ENCODE results near the gene CENPF. TPM values are rescaled to one million over a fixed set of nuclear protein-coding genes. Genes with fewer than 3 reads are reported as not detected.
A peak's percentile ranks its signal among the peaks of the same experiment; 100 is the strongest.
"Not testable (repeated sequence)": the region's sequence is repeated elsewhere in the genome, so short reads cannot be mapped to it uniquely, and the experiment has no call there.

Gene CENPF
- total and polyA plus RNA-seq, 9 of the 15 experiments (the other 6 are each of a cell fraction or from before 2014, with no cell fraction given) = 50.6 to 180 (median 98.3) TPM

DNA sequence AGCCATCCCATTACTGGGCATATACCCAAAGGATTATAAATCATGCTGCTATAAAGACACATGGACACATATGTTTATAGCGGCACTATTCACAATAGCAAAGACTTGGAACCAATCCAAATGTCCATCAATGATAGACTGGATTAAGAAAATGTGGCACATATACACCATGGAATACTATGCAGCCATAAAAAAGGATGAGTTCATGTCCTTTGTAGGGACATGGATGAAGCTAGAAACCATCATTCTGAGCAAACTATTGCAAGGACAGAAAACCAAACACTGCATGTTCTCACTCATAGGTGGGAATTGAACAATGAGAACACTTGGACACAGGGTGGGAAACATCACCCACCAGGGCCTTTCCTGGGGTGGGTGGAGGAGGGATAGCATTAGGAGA is 72.5 kb downstream of the CENPF start:
- H3K4me3 ChIP-seq; H3K9ac ChIP-seq (ENCODE audit: insufficient read depth in 1 of 2, low read depth in 2 of 2, low read length in 2 of 2); CTCF ChIA-PET (ENCODE audit: low intra/inter-chr PET ratio); BruUV-seq (replicated peaks); H3K9me1 ChIP-seq (ENCODE audit: control insufficient read depth, insufficient read depth, low read length); H3K79me2 ChIP-seq (ENCODE audit: control insufficient read depth, insufficient read depth, low read length); in situ Hi-C loops (cut with MboI); ATAC-seq; H3K4me1 ChIP-seq (replicated peaks in 1 of 2; ENCODE audit: control insufficient read depth in 2 of 2, insufficient read depth in 2 of 2, low read length in 2 of 2); H4K20me1 ChIP-seq (replicated peaks; ENCODE audit: control insufficient read depth, insufficient read depth, low read length); H3K4me2 ChIP-seq (ENCODE audit: insufficient read depth, low read length); POLR2A ChIA-PET; H3K9me3 ChIP-seq (replicated peaks; ENCODE audit: control insufficient read depth, insufficient read depth, low read depth, low read length); FAIRE-seq; H2AFZ ChIP-seq (ENCODE audit: low read depth, low read length); intact Hi-C loops (cut with micrococcal nuclease); DNase-seq (ENCODE audit: extremely low read depth in 1 of 4, low spot score in 3 of 4); H3K27ac ChIP-seq (ENCODE audit: extremely low read depth, low read depth, low read length); H3K27me3 ChIP-seq (ENCODE audit: control insufficient read depth in 2 of 2, insufficient read depth in 2 of 2, low read length in 2 of 2): not testable (repeated sequence)
- 80% methylated on average over 1 of the region's 1 CpG for WGBS (ENCODE audit: insufficient coverage, low coverage, missing lambda C conversion rate)
- peaks cover 15% of the 10 kb centered on the region; the same call in 1 of the 3 replicates for H3K36me3 ChIP-seq (ENCODE audit: control insufficient read depth, insufficient read depth, low read length)

DNA sequence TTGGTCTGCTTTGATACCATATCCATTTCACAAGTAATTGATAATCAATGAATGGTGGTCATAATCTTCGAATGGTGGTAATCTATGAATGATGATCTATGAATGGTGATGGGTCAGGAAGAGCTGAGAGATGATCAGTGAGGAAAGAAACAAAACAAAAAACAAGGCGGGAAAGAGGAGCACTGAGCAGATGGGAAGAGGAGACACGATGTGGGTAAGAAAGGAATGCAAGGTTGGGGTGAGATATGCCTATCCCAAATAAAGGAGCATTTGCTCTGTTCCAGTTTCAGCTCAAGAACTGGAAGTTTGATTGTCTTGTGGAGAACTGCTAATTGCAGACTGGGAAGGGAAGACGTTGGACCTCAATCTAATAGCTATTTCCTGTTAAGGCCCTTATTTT is 73.8 kb downstream of the CENPF start:
- H3K36me3 ChIP-seq (ENCODE audit: control insufficient read depth, insufficient read depth, low read length) = 0 out of 3 replicates have a peak, but pooled peaks cover 4% of the 10 kb centered on the region
- no peak overlapping the region for H2AFZ ChIP-seq (ENCODE audit: low read depth, low read length)
- DNase-seq (ENCODE audit: extremely low read depth in 1 of 4, low spot score in 3 of 4) (no peak), FAIRE-seq (peak; percentile 71), ATAC-seq (no peak)
- ChIA-PET POLR2A (no interaction called here), CTCF (ENCODE audit: low intra/inter-chr PET ratio) (no interaction called here)
- H3K9ac ChIP-seq (ENCODE audit: insufficient read depth in 1 of 2, low read depth in 2 of 2, low read length in 2 of 2) = no peak overlapping the region
- no peak overlapping the region for H3K4me2 ChIP-seq (ENCODE audit: insufficient read depth, low read length)
- no TSS peak for BruUV-seq (replicated peaks)
- WGBS (ENCODE audit: insufficient coverage, low coverage, missing lambda C conversion rate) = 13% methylated on average over 4 of the region's 4 CpGs
- H3K9me1 ChIP-seq (ENCODE audit: control insufficient read depth, insufficient read depth, low read length) = no peaks in the 10 kb centered on the region
- H3K27me3 ChIP-seq (ENCODE audit: control insufficient read depth in 2 of 2, insufficient read depth in 2 of 2, low read length in 2 of 2) = no peaks in the 10 kb centered on the region
- no peaks in the 10 kb centered on the region for H3K79me2 ChIP-seq (ENCODE audit: control insufficient read depth, insufficient read depth, low read length)
- H3K9me3 ChIP-seq (replicated peaks; ENCODE audit: control insufficient read depth, insufficient read depth, low read depth, low read length) = no peaks in the 10 kb centered on the region
- TF ChIP-seq, protein P1, sequence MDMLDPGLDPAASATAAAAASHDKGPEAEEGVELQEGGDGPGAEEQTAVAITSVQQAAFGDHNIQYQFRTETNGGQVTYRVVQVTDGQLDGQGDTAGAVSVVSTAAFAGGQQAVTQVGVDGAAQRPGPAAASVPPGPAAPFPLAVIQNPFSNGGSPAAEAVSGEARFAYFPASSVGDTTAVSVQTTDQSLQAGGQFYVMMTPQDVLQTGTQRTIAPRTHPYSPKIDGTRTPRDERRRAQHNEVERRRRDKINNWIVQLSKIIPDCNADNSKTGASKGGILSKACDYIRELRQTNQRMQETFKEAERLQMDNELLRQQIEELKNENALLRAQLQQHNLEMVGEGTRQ (CRISPR knock-in tag; IDR thresholded peaks at IDR 0.05) = no peak
- peak; percentile 60 for TF ChIP-seq ZNF324 (CRISPR knock-in tag; IDR thresholded peaks at IDR 0.05)
- H3K4me1 ChIP-seq (replicated peaks in 1 of 2; ENCODE audit: control insufficient read depth in 2 of 2, insufficient read depth in 2 of 2, low read length in 2 of 2) = no peaks in the 10 kb centered on the region
- intact Hi-C loops (cut with micrococcal nuclease) = no loop called here
- in situ Hi-C loops (cut with MboI) = no loop called here
- H3K4me3 ChIP-seq = no peak overlapping the region
- no peak overlapping the region for H3K27ac ChIP-seq (ENCODE audit: extremely low read depth, low read depth, low read length)
- H4K20me1 ChIP-seq (replicated peaks; ENCODE audit: control insufficient read depth, insufficient read depth, low read length) = no peaks in the 10 kb centered on the region
